Mucosa of descending colon (tissue), 3 donors: ENCODE measurements around the gene HSFX3. TPM values are rescaled to one million over a fixed set of nuclear protein-coding genes. Genes with fewer than 3 reads are reported as not detected.
A peak's percentile ranks its signal among the peaks of the same experiment; 100 is the strongest.
"Not testable (repeated sequence)": the region's sequence is repeated elsewhere in the genome, so short reads cannot be mapped to it uniquely, and the experiment has no call there.

ENCODE experiments used
- ATAC-seq: fragments of 200-7000 bp; cut with Tn5 transposase; one replicate; pipeline ENCODE4 v1.9.1; 2020; ENCODE audit warnings: mild to moderate bottlenecking, moderate library complexity
- DNase-seq, 3 donors: peaks; one replicate each; pipeline ENCODE4 v3.0.0-alpha.2; 2020
- H3K36me3 ChIP-seq: fragments of 200-600 bp; one replicate; pipeline ENCODE4 v1.8.0; 2021; ENCODE audit warnings: low read depth, mild to moderate bottlenecking
- H3K4me1 ChIP-seq: fragments of 200-600 bp; one replicate; pipeline ENCODE4 v1.8.0; 2021; ENCODE audit warnings: low read depth, mild to moderate bottlenecking
- H3K4me3 ChIP-seq: fragments of 200-600 bp; one replicate; pipeline ENCODE4 v1.8.0; 2021; ENCODE audit warnings: mild to moderate bottlenecking
- H3K9me3 ChIP-seq: fragments of 200-600 bp; one replicate; pipeline ENCODE4 v1.8.0; 2021; ENCODE audit warnings: mild to moderate bottlenecking
- intact Hi-C, 2 donors: fragments of 100-400 bp; cut with DNase I in 1 of 2; cut with micrococcal nuclease in 1 of 2; formaldehyde crosslinking; loops; one replicate each; pipeline versions ENCODE4 v1.11.0 to v1.11.1; 2022; cut with DNase I, micrococcal nuclease
- long read RNA-seq, 2 donors: library from polyadenylated mRNA; unstranded; transcript quantifications; one replicate each; pipeline ENCODE4 v2.0.0, GENCODE V29; 2019 to 2021
- total RNA-seq, 3 donors: library from RNA; stranded (reverse); fragmentation: NEBNext Ultra II Directional in 2 of 3; extraction: Animal tissue kit (Norgen Biotek cat#: 25700) in 2 of 3; gene quantifications; one replicate each; pipeline versions ENCODE4 v1.2.1 to v1.2.4, GENCODE V29; 2021 to 2023
- TF ChIP-seq, protein P1 (sequence below): fragments of 200-600 bp; IDR thresholded peaks from one replicate; pipeline ENCODE4 v1.8.0; 2022; ENCODE audit warnings: antibody characterized with exemption, mild to moderate bottlenecking
- donor health status: DM: no; HTN: no; CAD: no; lungs with moderate emphysema.
- donor health status: DM: no; HTN: no; CAD: no.
- donor health status: DM: no; HTN: yes; CAD: no.

The HSFX3 gene, protein sequence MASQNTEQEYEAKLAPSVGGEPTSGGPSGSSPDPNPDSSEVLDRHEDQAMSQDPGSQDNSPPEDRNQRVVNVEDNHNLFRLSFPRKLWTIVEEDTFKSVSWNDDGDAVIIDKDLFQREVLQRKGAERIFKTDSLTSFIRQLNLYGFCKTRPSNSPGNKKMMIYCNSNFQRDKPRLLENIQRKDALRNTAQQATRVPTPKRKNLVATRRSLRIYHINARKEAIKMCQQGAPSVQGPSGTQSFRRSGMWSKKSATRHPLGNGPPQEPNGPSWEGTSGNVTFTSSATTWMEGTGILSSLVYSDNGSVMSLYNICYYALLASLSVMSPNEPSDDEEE
- not detected for total RNA-seq
- long read RNA-seq, donor 1, result 0 reads
- long read RNA-seq, donor 2, result 0 reads

DNA sequence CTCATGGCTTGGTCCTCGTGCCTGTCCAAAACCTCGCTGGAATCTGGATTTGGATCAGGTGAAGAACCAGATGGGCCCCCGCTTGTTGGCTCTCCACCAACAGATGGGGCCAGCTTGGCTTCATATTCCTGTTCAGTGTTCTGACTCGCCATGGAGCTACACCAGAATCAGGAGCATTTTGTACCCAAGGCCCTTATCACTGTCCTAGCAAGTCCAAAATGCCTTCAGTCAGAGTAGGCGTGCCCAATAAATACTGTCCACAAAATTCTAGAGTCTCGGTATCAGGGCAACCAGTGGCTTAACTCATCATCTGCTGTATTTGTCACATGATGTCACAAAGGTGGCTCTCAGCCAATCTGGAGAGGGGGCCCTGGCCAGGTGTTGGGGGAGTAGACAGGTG is at the start of gene HSFX3:
HSFX3 (minus strand) TSS at position 224 of the 400 bp plus-strand sequence; CDS start at position 152, 72 bp downstream.
- H3K36me3 ChIP-seq, H3K4me3 ChIP-seq, ATAC-seq, H3K4me1 ChIP-seq, intact Hi-C loops, DNase-seq, H3K9me3 ChIP-seq: not testable (repeated sequence)

DNA sequence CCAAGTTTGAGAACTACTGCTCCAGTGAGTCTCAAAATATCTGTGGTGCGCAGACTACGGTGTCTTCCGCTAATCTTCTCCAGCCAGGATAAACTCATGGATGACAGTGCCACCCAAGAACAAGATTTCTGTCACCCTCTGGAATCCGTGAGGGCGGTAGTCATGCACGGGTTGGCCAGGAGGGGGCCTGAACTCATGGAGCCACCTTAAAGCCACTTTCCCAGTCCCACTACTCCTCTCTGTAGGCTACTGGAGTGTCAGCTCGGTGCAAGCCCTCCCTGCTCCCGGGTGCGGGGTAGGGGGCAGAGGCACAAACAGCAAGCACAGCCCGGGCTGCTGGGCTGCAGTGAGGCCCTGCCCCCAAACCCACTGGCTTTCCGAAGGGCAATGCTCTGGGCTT is 48.9 kb upstream of the HSFX3 start:
- intact Hi-C loops, H3K9me3 ChIP-seq, H3K4me3 ChIP-seq, H3K4me1 ChIP-seq, DNase-seq, H3K36me3 ChIP-seq, ATAC-seq: not testable (repeated sequence)

DNA sequence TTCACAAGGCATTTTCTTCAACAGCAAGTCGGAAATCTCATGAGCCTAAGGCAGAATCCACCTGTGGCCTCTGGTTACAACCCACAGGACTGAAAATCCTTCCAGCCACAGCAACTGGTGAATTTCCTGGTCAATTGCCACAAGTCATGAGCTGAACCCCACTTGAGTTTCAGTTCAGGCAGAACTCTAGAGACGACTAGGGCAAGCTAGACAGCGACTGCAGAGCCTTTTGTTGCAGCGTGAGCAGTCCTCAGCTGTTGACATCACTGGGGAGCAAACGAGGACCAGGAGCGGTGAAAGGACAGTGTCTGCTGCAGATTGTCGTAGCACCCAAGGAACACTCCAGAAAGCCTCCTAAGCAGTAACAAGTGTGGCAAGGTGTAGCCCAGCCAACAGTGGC is 46.2 kb upstream of the HSFX3 start:
- H3K4me3 ChIP-seq, ATAC-seq, DNase-seq, H3K9me3 ChIP-seq, intact Hi-C loops, H3K36me3 ChIP-seq, H3K4me1 ChIP-seq: not testable (repeated sequence)

DNA sequence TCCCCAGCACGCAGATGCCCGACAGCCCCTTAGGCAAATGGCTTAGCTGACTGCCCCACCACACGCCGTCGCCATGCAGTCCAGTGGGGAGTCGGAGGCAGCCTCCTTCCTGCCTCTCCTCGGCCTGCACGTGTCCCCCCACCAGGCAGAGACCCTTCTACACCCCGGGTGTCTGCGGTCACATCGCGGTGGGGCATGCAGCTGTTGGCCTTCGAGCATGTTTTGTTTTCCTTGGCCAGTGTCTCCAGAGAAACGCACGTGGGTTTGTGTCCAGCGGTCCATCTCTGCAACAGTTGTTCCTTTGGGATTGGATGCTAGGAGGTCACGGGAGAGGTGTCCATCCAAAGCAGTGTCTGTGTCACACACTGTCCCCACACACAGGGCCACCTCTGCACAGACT is 45.5 kb upstream of the HSFX3 start, which contains the start of gene HSFX2:
HSFX2 (minus strand) TSS at position 101 of the 400 bp plus-strand sequence. CDS start 614 bp downstream, outside the sequence.
- intact Hi-C loops, DNase-seq, H3K9me3 ChIP-seq, H3K4me1 ChIP-seq, H3K36me3 ChIP-seq, H3K4me3 ChIP-seq, ATAC-seq: not testable (repeated sequence)

DNA sequence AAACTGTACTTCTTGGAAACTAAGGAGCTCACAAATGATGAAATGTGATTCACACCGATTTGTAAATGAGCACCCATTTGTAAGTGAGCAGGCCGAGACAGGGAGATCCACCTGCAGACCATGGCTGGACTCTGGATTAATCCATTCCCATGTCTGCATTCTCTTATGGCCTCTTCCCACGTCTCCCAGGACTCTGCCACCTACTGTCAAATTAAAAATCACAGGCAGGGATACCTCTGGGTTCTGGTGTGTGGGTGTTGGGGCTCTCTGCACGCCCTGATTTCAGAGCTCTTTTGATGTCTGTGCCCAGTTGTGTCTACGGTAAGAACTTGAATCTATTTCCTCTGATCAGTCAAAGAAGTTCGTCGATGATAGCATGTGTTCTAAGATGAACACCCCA is 41.3 kb upstream of the HSFX3 start:
- H3K9me3 ChIP-seq, ATAC-seq, intact Hi-C loops, H3K4me1 ChIP-seq, H3K4me3 ChIP-seq, H3K36me3 ChIP-seq, DNase-seq: not testable (repeated sequence)

DNA sequence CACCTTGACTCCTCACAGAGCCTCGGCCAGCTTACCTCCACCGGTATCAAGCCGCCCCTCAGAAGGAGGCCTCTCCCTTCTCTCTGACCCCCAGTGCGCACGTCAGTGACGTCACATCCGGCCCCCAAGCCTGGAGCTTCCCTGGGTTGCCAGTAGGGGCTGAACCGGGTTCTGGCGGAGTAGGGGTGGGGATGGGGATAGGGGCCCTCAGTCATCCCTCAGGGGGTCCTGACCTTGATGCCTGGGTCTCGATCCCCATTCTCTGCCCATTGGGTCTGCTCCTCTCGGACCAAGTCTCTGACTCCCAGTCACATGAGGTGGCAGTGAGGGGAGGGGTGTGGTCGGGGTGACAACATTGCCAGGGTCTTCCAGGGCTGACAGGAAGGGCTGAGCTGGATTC is 37.6 kb upstream of the HSFX3 start, which contains the start of gene MAGEA9B:
MAGEA9B (minus strand) TSS at position 101 of the 400 bp plus-strand sequence. CDS start 4,280 bp downstream, outside the sequence.
- H3K4me1 ChIP-seq, ATAC-seq, H3K9me3 ChIP-seq, DNase-seq, H3K36me3 ChIP-seq, H3K4me3 ChIP-seq, intact Hi-C loops: not testable (repeated sequence)

- ATAC-seq, intact Hi-C loops, DNase-seq, H3K9me3 ChIP-seq, H3K4me3 ChIP-seq, H3K4me1 ChIP-seq, H3K36me3 ChIP-seq: not testable (repeated sequence)
Measured at GRCh38 chrX:149585631-149586030, 35.9 kb upstream of the HSFX3 start.

DNA sequence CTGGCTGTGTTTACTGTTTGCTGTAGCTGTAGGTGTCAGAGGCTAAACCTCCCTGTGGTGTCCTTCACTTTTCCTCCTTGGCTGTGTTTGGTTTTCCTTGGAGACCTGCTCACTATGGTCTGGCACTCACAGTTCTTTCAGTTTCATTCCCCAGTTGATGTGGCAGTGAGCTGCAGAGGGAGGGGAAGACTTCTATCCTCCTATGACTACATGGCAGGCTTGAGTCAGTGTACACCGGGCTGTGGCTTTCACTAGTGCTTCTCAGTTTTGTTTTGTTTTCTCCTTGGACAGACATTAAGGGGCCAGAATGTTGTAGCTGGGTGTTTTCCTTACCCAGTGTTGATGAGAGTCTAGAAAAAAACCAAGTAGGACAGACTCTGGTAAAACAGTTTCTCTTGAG is 23.7 kb upstream of the HSFX3 start:
- DNase-seq, H3K9me3 ChIP-seq, H3K36me3 ChIP-seq, H3K4me3 ChIP-seq, H3K4me1 ChIP-seq, intact Hi-C loops: not testable (repeated sequence)
- peak; percentile 85 for ATAC-seq

DNA sequence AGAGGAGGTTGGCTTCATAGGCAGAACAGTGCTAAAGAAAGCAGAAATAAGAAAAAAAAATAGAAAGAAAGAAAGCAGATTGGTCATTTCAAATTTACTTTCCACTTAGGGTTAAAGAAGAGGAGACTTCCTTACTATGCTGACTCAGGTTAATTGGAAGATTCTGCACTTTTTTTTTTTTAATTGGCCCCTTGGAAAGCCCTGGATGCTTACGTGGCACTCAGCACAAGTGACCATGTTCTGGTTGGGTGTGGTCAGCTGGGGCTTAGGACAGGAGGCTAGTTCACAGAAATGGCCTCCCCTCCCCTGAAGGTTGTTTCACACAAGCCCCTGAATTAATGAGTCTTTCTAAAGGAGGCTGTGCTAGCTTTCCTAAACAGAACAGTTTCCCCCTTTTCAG is 23.0 kb upstream of the HSFX3 start:
- ATAC-seq (peak; percentile 13), DNase-seq (no peak)
- Histone ChIP-seq H3K4me1 (no peaks in the 10 kb centered on the region), H3K9me3 (no peaks in the 10 kb centered on the region), H3K4me3 (no peak overlapping the region), H3K36me3 (no peaks in the 10 kb centered on the region)
- intact Hi-C loops, result no loop called here
- TF ChIP-seq, protein P1, sequence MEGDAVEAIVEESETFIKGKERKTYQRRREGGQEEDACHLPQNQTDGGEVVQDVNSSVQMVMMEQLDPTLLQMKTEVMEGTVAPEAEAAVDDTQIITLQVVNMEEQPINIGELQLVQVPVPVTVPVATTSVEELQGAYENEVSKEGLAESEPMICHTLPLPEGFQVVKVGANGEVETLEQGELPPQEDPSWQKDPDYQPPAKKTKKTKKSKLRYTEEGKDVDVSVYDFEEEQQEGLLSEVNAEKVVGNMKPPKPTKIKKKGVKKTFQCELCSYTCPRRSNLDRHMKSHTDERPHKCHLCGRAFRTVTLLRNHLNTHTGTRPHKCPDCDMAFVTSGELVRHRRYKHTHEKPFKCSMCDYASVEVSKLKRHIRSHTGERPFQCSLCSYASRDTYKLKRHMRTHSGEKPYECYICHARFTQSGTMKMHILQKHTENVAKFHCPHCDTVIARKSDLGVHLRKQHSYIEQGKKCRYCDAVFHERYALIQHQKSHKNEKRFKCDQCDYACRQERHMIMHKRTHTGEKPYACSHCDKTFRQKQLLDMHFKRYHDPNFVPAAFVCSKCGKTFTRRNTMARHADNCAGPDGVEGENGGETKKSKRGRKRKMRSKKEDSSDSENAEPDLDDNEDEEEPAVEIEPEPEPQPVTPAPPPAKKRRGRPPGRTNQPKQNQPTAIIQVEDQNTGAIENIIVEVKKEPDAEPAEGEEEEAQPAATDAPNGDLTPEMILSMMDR, result no peak

- H3K4me3 ChIP-seq, result no peak overlapping the region
- intact Hi-C loops, result no loop called here
- peak in 1 of 3 donors; percentile 37 for DNase-seq
- H3K36me3 ChIP-seq, result no peaks in the 10 kb centered on the region
- TF ChIP-seq, protein P1, result no peak
- no peaks in the 10 kb centered on the region for H3K9me3 ChIP-seq
- ATAC-seq, result peak; percentile 88
- H3K4me1 ChIP-seq, result no peaks in the 10 kb centered on the region
Measured at GRCh38 chrX:149571770-149572169, 22.0 kb upstream of the HSFX3 start.
